HG03066 (cell line): ENCODE measurements around the gene GPR26.

Experiments
- ATAC-seq: cut with Tn5 transposase; IDR thresholded peaks from one replicate; pipeline ENCODE4 v1.9.1; 2021; ENCODE audit warnings: low read depth; ENCODE audit not compliant: unreplicated experiment

Gene GPR26

DNA sequence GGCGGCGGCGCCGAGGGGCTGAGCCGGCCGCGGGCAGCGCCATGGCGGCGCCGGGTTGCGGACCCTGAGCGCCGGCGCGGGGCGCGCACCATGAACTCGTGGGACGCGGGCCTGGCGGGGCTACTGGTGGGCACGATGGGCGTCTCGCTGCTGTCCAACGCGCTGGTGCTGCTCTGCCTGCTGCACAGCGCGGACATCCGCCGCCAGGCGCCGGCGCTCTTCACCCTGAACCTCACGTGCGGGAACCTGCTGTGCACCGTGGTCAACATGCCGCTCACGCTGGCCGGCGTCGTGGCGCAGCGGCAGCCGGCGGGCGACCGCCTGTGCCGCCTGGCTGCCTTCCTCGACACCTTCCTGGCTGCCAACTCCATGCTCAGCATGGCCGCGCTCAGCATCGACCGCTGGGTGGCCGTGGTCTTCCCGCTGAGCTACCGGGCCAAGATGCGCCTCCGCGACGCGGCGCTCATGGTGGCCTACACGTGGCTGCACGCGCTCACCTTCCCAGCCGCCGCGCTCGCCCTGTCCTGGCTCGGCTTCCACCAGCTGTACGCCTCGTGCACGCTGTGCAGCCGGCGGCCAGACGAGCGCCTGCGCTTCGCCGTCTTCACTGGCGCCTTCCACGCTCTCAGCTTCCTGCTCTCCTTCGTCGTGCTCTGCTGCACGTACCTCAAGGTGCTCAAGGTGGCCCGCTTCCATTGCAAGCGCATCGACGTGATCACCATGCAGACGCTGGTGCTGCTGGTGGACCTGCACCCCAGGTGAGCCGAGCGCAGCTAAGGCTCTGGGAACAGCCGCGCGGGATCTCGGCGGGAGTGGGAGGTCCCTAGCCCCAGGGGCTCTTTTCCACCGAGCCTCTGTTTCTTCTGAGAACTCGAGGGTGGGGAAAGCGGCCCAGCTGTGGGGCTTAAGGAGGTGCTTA lies at the start of gene GPR26:
Gene GPR26 (plus strand): TSS at position 38 of the 919 bp plus-strand sequence. CDS start 53 bp downstream, at position 91.
- no peak for ATAC-seq

DNA sequence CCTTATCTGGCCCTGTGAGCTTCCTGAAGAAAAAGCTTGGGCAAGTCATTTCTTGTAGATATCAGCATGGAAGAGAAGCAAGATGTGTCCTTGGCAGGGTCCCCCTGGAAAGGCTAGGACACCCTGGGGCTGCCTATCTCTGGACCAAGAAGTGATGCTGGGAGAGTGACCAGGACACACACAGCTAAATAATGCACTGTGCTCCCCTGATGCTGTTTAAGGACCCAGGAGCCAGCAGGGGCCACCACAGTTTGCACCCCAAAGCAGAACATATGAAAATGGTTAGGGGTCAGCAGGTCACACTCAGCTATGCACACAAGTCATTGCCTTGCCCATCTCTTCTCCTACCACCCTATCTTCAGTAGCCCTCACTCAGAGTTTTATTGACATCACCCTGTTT lies 47.9 kb upstream of the GPR26 start:
- no peak for ATAC-seq

GRCh38 chr10:123619067-123619855 lies 46.9 kb upstream of the GPR26 start:
- no peak for ATAC-seq

DNA sequence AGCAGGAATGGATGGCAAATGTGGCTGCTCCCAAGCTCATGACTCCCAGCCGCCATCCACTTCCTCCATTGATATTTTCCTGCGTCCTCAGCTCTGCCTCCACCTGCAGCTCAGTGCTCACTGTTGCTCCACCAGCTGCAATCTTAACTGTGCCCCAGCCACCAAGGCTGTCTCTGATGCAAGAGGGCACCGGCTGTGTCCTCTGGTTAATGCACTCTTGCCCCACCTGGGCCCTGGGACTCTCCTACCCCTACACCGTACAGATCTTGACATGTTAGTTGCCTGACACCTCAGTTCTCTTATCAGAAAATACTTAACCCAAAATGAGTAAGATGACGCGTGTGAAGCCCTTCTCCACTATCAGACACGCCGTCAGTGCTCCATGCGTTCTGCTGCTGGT lies 45.5 kb upstream of the GPR26 start:
- ATAC-seq = no peak

DNA sequence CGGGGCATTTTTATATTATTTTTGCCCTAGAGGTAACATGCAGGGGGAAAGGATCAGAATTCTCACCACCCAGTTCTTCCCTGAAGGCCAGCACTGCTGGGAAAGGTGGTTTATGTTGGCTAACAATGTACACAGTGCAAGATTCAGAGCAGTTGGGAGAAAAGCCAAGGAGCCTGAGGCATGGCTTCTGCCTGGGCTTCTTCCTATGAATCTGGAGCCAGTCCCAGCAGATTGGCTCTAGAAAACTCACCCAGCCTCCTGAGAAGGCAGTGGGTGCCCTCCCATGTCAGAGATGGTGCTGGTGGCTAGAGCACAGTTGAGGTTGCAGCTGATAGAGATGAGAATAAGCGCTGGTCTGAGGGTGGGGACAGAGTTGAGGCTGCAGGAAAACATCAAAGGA lies 44.7 kb upstream of the GPR26 start:
- ATAC-seq = no peak

DNA sequence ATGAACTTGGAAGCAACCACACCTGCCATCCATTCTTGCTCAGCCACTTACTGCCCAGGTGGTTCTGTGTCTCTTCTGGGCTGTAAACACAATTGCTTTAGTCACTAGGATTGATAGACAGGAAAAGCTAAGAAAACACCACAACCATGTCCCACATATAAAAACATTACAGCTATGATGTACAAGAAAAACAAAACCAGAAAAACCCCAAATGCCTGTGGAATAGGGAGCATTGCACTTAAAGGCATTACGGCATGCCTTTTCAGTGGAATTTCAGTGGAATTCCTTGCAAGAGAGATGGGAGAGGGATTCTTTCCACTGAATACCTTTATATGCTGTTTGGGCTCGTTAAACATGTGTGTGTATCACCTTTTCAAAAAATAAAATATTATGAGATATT lies 44.2 kb upstream of the GPR26 start:
- ATAC-seq = no peak

GRCh38 chr10:123622381-123622780 lies 43.8 kb upstream of the GPR26 start:
- ATAC-seq = no peak

GRCh38 chr10:123624086-123624485 lies 42.1 kb upstream of the GPR26 start:
- no peak for ATAC-seq

DNA sequence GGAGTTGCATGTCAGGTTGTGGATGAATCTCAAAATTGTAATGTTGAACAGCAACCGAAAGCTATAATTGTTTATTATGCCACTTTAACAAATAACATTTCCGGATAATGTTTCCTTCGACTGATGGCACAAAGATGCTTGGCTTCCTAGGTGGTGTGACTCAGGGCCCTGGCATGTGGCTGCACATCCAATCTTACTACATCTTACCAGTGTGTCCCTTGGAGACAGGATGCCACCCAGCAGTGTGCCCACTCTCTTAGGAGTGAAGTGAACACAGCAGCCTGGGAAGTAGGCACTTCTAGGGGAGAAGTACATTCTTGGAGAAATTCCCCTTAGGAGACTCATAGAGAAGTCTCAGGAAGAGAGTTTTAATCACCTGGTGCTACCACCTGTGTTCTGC lies 33.0 kb upstream of the GPR26 start:
- ATAC-seq = no peak

DNA sequence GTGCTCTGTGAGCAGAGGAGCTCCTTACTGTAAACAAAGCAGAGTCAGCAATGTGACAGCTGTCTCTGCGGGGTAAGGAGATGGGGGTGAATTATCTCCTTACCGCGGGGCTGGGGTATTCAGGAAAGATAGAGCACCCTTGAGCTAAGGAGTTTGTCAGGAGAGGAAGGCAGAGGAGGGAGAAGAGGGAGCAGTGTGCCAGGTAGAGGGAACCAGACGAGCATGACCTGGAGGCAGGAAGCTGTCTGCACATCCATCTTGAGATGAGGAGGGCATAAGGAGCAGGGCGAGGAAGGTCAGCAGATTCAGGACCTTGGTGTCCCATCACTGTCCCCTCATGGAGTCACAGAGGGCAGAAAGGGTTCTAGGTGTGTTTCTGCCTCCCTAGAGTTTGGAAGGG lies 32.5 kb upstream of the GPR26 start:
- ATAC-seq = no peak

DNA sequence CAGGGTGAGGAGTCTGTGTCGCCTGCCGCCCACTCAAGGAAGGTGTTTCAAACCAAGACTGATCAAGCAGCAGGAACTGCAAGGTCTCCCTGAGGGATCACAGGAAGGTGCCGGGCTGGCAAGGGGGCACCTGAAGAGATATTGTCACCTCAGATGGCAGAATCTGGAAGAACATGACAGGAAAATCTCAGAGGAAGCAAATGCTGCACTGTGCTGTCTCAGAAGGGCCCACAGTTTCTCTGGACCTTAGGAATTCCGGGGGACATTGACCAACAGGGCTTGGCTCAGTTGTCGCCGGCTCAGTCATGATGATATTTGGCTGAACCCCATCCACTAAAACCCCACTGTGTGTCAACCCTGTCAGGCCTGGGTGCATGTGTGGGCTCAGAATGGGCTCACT lies 31.9 kb upstream of the GPR26 start:
- ATAC-seq = no peak

DNA sequence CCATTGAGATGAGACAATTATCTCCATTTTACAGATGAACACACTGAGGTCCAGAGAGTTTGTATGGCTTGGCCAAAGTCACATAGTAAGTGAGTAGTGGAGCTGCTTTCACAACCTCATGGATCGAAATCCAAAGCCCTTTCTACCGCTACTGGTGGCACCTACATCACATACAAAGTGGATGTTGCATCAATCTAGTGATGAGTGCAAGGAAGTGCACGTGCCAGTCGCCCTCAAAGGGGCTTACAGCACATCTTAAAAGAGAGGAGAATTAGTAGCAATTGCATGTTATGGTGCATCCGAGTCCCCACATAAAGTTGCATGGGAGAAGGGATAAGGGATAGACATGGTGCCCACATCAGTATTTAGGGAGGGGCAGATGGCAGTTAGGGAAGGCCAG lies 31.0 kb upstream of the GPR26 start:
- no peak for ATAC-seq

- no peak for ATAC-seq
Observed at GRCh38 chr10:123635745-123636144, 30.4 kb upstream of the GPR26 start.

DNA sequence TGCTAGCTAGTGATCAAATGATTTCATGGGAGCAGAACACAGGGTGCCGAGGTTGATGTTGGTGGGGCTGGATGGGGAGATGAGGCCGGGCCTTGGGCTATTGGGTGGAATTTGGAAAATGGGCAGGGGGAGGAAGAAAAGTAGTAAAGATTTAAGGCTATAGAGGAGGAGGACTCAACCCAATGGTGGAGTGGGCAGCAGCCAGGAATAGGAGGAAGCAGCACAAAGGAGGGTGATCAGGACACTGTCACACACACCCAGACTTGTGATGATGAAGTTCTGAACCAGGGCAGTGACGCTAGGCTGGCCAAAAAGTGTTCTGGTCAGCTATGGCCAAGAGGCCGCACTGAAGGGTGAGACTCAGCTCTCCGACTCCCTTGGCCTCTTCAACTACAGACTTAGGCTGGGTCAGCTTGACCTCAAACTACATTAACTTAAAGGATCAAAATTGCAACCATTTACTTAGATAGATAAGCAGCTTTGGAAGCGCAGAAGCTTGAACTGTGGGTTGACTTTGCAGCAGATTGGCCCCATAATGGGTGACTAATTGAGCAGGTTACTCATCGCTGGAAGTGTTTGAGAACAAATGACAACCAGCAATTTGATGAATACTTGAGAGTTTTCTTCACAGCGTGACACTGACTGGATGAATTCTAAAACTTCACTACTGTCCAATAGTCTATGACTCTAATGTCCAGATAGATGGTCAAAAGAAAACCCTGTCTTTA lies 29.4 kb upstream of the GPR26 start:
- ATAC-seq = no peak

DNA sequence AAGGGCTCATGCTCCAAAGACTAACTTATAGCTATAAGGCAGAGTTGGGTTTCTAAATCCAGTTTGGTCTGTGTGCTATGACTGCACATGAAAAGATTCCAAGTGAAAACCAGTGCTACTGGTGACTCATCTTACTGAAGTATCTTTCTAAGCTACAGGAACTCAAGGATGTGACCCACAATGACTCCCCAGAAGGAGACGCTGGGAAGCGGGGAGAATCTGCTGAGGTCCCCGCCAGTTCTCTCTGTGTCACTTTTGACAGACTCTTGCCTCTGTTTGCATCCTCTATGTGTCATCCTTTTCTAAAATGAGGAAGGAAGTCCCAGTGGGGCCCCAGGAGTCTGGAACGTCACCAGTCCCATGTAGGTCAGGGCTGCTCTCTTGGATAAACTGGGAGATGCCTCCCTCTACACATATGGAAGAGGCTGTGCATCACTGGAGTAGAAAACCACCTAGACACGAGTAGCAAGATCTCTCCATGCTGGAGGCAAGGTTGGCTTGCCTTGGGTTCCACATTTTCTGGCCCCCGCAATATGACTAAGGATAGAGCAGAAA lies 28.8 kb upstream of the GPR26 start:
- ATAC-seq = no peak

DNA sequence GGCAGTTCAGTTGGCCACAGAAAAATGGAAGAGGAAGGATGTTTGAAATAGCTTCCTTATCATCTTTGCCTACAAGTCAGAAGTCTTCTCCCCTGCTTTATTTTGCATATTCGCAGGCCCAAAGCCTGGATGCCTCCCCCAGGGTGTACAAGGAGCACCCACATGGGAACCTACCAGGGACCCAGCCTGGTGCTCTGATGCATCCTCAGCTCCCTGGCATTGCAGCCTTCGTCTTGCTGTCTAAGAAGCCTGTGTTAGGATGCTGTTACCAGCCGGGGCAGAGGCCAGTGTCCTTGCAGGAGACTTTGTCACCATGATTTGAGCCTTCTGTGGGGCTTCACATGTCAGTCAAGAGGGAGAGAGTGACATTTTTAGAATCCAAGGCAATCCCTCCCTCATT lies 27.0 kb upstream of the GPR26 start:
- no peak for ATAC-seq

DNA sequence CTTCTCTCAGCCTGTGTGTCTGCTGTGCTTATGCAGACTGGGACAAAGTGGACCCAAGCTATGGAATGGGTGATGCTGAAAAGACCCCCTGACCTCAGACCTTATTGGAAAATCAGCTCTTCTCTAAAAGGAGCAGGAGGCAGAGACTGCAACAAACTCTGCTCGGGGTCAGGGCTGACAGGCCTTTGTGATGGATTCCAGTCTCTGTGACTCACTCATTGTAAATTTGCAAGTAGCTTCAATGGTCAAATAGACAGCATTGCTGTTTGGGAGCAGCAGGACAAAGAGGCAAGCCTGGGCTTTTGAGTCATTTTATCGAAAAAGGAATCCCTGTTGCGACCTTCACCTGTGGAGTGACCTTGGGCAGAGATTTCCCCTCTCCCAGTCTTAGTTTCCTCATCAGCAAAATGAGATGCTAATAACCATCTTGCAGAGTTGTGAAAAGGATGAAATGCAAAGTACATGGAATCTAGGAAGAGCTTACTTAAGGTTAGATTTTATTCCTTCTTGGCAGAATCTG lies 26.1 kb upstream of the GPR26 start:
- ATAC-seq = no peak

GRCh38 chr10:123642293-123642692 lies 23.9 kb upstream of the GPR26 start:
- no peak for ATAC-seq

GRCh38 chr10:123642697-123643096 lies 23.5 kb upstream of the GPR26 start:
- ATAC-seq = no peak

GRCh38 chr10:123643315-123643714 lies 22.8 kb upstream of the GPR26 start:
- no peak for ATAC-seq

DNA sequence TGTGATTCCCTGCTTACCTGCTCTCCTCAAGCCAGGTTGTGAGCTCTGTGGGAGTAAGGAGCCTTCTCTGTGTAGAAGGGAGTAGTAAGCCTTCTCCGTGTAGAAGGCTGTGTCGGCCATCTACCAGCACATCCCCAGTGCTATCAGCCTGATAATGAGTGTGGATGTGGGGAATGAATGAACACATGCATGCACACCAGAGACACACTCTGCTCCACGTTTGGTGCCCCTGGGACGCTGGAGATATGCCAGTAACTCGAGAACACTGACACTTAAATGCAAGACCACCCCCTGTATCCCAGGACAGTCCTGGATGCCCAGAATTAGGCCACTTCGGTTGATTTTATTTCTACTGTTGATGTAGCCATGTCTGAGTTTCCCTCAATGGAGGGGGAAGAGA lies 21.1 kb upstream of the GPR26 start:
- no peak for ATAC-seq
